ENCODE data around the gene MAP7.

DNA sequence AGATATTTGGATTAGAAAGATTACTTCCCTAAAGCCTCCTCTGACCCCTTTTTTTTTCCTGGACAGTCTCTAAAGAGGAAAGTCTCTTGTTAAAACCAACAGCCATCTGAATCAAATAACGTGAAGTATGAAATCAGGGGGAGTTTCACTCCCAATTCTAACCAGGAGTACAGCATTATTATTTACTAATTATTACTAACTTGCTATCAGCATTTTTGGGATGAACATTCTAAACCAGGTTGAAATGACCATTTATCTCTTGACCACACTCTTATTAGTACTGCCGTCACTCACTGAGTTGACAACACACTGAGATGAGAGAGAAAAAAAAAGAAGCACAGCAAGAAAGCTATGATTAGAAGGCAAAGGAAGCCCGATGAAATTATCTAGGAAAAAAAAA is 146.2 kb downstream of the MAP7 start:
- no peak for TF ChIP-seq EZH2phosphoT487 (IDR thresholded peaks at IDR 0.05; ENCODE audit: unreplicated experiment)
- TF ChIP-seq, protein P1, sequence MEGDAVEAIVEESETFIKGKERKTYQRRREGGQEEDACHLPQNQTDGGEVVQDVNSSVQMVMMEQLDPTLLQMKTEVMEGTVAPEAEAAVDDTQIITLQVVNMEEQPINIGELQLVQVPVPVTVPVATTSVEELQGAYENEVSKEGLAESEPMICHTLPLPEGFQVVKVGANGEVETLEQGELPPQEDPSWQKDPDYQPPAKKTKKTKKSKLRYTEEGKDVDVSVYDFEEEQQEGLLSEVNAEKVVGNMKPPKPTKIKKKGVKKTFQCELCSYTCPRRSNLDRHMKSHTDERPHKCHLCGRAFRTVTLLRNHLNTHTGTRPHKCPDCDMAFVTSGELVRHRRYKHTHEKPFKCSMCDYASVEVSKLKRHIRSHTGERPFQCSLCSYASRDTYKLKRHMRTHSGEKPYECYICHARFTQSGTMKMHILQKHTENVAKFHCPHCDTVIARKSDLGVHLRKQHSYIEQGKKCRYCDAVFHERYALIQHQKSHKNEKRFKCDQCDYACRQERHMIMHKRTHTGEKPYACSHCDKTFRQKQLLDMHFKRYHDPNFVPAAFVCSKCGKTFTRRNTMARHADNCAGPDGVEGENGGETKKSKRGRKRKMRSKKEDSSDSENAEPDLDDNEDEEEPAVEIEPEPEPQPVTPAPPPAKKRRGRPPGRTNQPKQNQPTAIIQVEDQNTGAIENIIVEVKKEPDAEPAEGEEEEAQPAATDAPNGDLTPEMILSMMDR (conservative IDR thresholded peaks at IDR 0.05; ENCODE audit: low read depth in 2 of 2) = no peak
- no peak for TF ChIP-seq POLR2AphosphoS5 (IDR thresholded peaks at IDR 0.05; ENCODE audit: low read depth)
- TF ChIP-seq ZNF331 (CRISPR knock-in tag; IDR thresholded peaks at IDR 0.05; ENCODE audit: low read depth) = no peak
- no peak for TF ChIP-seq EZH2 (IDR thresholded peaks at IDR 0.05; ENCODE audit: low read depth, unreplicated experiment)
- no peak for TF ChIP-seq CREB1 (CRISPR knock-in tag; IDR thresholded peaks at IDR 0.05; ENCODE audit: low read depth)
- TF ChIP-seq, protein P2, sequence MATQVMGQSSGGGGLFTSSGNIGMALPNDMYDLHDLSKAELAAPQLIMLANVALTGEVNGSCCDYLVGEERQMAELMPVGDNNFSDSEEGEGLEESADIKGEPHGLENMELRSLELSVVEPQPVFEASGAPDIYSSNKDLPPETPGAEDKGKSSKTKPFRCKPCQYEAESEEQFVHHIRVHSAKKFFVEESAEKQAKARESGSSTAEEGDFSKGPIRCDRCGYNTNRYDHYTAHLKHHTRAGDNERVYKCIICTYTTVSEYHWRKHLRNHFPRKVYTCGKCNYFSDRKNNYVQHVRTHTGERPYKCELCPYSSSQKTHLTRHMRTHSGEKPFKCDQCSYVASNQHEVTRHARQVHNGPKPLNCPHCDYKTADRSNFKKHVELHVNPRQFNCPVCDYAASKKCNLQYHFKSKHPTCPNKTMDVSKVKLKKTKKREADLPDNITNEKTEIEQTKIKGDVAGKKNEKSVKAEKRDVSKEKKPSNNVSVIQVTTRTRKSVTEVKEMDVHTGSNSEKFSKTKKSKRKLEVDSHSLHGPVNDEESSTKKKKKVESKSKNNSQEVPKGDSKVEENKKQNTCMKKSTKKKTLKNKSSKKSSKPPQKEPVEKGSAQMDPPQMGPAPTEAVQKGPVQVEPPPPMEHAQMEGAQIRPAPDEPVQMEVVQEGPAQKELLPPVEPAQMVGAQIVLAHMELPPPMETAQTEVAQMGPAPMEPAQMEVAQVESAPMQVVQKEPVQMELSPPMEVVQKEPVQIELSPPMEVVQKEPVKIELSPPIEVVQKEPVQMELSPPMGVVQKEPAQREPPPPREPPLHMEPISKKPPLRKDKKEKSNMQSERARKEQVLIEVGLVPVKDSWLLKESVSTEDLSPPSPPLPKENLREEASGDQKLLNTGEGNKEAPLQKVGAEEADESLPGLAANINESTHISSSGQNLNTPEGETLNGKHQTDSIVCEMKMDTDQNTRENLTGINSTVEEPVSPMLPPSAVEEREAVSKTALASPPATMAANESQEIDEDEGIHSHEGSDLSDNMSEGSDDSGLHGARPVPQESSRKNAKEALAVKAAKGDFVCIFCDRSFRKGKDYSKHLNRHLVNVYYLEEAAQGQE (IDR thresholded peaks at IDR 0.05; ENCODE audit: unreplicated experiment) = no peak
- TF ChIP-seq JUNB (IDR thresholded peaks at IDR 0.05; ENCODE audit: unreplicated experiment) = no peak
